Thyroid gland (tissue), 4 donors: ENCODE measurements around the gene MAGI2. TPM values are rescaled to one million over a fixed set of nuclear protein-coding genes. Genes with fewer than 3 reads are reported as not detected.
A peak's percentile ranks its signal among the peaks of the same experiment; 100 is the strongest.
"Not testable (repeated sequence)": the region's sequence is repeated elsewhere in the genome, so short reads cannot be mapped to it uniquely, and the experiment has no call there.

Experiments
- DNase-seq, 2 donors: peaks; one replicate each; pipeline ENCODE4 v3.0.0-alpha.2; 2019
- H3K27ac ChIP-seq, 3 donors: fragments of 200-600 bp; sonication (generic); 1 replicate in 2 of 3; 2 replicates in 1 of 3; pipeline ENCODE4 v1.5.1; 2016 to 2019; ENCODE audit warnings: mild to moderate bottlenecking in 1 of 3, moderate library complexity in 1 of 3
- H3K27me3 ChIP-seq: fragments of 200-600 bp; sonication (generic); one replicate; pipeline ENCODE4 v1.5.1; 2019
- H3K36me3 ChIP-seq, 2 donors: fragments of 200-600 bp; sonication (generic); one replicate each; pipeline ENCODE4 v1.5.1; 2016 to 2019
- H3K4me1 ChIP-seq, 2 donors: fragments of 200-600 bp; sonication (generic); one replicate each; pipeline ENCODE4 v1.5.1; 2017 to 2019
- H3K4me3 ChIP-seq, 3 donors: fragments of 200-600 bp; sonication (generic); replicated peaks in 1 of 3; 1 replicate in 2 of 3; 2 replicates in 1 of 3; pipeline ENCODE4 v1.5.1; 2016; ENCODE audit warnings: mild to moderate bottlenecking in 1 of 3
- H3K9me3 ChIP-seq: fragments of 200-600 bp; sonication (generic); one replicate; pipeline ENCODE4 v1.5.1; 2017
- POLR2A ChIP-seq, 2 donors: fragments of 450-650 bp; IDR thresholded peaks; one replicate each; pipeline ENCODE4 v1.6.1; 2017; ENCODE audit warnings: antibody characterized with exemption in 2 of 2, mild to moderate bottlenecking in 2 of 2, moderate library complexity in 1 of 2
- WGBS, 2 donors: methylation state at CpG; one replicate each; pipeline ENCODE4 v1.1.5; 2017; 5-methylcytosine and 5-hydroxymethylcytosine counted together
- intact Hi-C: fragments of 100-400 bp; cut with DNase I; formaldehyde crosslinking; loops from one replicate; pipeline ENCODE4 v1.15.1; 2023
- total RNA-seq, 4 donors: library from RNA; depleted of rRNA; stranded (reverse); fragments of >200 nt; gene quantifications; one replicate each; pipeline ENCODE4 v1.2.3, GENCODE V29; 2016
- TF ChIP-seq, protein P1 (sequence below), 6 experiments: fragments of 200-600 bp in 3 of 6; fragments of 450-650 bp in 3 of 6; sonication (generic) in 3 of 6; IDR thresholded peaks; one replicate each; pipeline ENCODE4 v1.5.1; 2016 to 2019; ENCODE audit warnings: antibody characterized with exemption in 6 of 6, mild to moderate bottlenecking in 2 of 6, inconsistent platforms in 1 of 6, moderate library complexity in 1 of 6

The MAGI2 gene
- total RNA-seq, 4 donors from 2014 or later = 20.7 to 31.1 (median 26.0) TPM

DNA sequence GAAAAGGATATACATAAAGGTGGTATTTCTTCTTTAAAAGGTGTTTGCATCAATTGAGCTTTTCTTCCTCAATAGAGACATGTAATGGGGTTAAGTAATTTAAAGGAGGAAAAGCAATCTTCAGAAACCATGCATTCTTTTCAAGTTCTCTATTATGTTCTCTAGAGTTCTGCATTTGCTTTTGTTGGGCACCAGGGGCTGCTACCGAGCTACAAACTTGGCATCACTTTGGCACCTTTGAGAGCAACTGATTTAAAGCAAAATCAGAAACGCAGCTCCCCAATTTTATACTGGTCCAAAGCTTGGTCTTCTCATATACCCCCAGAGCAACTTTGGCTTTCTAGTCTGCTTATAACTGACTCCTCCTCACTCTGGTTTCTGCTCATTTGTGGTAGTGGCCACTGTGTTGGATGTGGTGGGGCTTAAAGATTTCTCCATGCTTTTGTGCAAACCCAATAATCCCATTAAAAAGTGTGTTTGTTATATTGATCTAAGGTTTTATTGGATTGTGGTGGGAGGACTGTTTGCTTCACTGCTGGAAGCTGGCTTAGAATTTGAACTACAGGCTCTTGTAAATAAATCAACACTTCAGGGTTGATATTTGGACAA is 942.8 kb downstream of the MAGI2 start:
- intact Hi-C loops = loop anchor here (10.0 kb wide), 1 partner anchor 664 kb away; no protein-coding TSS in a partner anchor
- Histone ChIP-seq H3K27me3 (no peaks in the 10 kb centered on the region), H3K36me3 (no peaks in the 10 kb centered on the region), H3K4me3 (no peak overlapping the region), H3K27ac (no peak overlapping the region), H3K9me3 (no peaks in the 10 kb centered on the region), H3K4me1 (no peaks in the 10 kb centered on the region)
- peak; percentile 38 to 63 for DNase-seq
- no peak for TF ChIP-seq POLR2A (IDR thresholded peaks at IDR 0.05)
- TF ChIP-seq, protein P1, sequence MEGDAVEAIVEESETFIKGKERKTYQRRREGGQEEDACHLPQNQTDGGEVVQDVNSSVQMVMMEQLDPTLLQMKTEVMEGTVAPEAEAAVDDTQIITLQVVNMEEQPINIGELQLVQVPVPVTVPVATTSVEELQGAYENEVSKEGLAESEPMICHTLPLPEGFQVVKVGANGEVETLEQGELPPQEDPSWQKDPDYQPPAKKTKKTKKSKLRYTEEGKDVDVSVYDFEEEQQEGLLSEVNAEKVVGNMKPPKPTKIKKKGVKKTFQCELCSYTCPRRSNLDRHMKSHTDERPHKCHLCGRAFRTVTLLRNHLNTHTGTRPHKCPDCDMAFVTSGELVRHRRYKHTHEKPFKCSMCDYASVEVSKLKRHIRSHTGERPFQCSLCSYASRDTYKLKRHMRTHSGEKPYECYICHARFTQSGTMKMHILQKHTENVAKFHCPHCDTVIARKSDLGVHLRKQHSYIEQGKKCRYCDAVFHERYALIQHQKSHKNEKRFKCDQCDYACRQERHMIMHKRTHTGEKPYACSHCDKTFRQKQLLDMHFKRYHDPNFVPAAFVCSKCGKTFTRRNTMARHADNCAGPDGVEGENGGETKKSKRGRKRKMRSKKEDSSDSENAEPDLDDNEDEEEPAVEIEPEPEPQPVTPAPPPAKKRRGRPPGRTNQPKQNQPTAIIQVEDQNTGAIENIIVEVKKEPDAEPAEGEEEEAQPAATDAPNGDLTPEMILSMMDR (IDR thresholded peaks at IDR 0.05) = peak in 5 of 6 experiments; percentile 24 to 80 (median 65)
- 4 to 6% methylated on average over 2 of the region's 2 CpGs for WGBS, 2 donors

DNA sequence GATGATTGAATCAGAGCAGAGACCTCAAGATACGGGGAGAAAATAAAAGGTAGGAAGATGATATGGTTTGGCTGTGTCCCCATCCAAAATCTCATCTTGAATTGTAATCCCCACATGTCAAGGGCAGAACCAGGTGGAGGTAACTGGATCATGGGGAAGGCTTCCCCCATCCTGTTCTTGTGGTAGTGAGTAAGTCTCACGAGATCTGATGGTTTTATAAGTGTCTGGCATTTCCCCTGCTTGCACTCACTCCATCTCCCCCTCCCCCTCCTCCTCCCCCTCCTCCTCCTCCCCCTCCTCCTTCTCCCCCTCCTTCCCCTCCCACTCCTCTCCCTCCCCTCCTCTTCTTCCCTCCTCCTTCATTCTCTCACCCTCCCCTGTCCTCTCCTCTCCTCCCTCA is 950.2 kb downstream of the MAGI2 start:
- H3K36me3 ChIP-seq, H3K27ac ChIP-seq, H3K4me1 ChIP-seq, H3K9me3 ChIP-seq, intact Hi-C loops, H3K27me3 ChIP-seq, DNase-seq, H3K4me3 ChIP-seq: not testable (repeated sequence)
- 78 to 84% methylated on average over 2 of the region's 2 CpGs for WGBS, 2 donors

DNA sequence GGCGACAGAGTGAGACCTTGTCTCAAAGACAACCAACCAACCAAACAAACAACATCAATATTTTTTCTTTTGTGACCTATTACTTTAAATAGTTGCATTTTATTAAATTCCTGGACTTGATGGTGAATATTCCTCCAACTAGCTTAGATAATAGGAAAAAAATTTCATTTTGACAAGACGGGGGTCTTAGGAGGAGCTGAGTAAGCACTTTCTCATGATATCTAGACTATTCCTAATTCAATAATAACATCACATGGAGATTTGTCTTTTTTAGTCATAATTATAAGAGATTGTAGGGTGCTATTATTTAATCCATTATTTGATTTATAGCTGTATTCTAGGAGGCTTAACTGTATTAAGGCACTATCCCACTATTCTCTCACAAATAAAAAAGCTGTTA is 952.4 kb downstream of the MAGI2 start:
- no peaks in the 10 kb centered on the region for H3K36me3 ChIP-seq
- intact Hi-C loops = no loop called here
- no peak overlapping the region for H3K4me3 ChIP-seq
- TF ChIP-seq, protein P1 (IDR thresholded peaks at IDR 0.05) = no peak
- TF ChIP-seq POLR2A (IDR thresholded peaks at IDR 0.05) = no peak
- H3K9me3 ChIP-seq = no peaks in the 10 kb centered on the region
- no peaks in the 10 kb centered on the region for H3K4me1 ChIP-seq
- 93 to 98% methylated on average over 2 of the region's 2 CpGs for WGBS, 2 donors
- no peaks in the 10 kb centered on the region for H3K27me3 ChIP-seq
- DNase-seq = no peak
- H3K27ac ChIP-seq = no peak overlapping the region

DNA sequence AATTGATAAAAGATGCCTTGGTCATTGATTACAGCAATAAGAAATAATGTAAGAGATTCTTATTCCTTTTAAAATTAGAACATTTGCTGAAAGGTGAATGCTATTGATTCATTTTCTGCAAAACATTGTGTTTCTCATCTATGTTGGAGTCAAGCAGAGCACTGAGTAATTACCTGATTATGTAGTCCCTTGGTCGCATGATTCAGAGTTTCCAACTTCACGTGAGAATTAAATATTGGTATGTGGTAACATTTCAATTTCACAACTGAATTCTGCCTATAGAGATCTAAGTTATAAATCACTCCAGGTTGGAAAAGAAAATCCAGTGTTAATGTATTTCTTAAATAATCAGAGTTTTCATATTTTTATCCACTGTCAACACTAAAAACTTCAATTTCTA is 953.5 kb downstream of the MAGI2 start:
- 94 to 98% methylated on average over 2 of the region's 2 CpGs for WGBS, 2 donors
- Histone ChIP-seq H3K4me1 (no peaks in the 10 kb centered on the region), H3K27ac (no peak overlapping the region), H3K9me3 (no peaks in the 10 kb centered on the region), H3K36me3 (no peaks in the 10 kb centered on the region), H3K27me3 (no peaks in the 10 kb centered on the region), H3K4me3 (no peak overlapping the region)
- intact Hi-C loops = no loop called here
- TF ChIP-seq, protein P1 (IDR thresholded peaks at IDR 0.05) = no peak
- TF ChIP-seq POLR2A (IDR thresholded peaks at IDR 0.05) = no peak
- no peak for DNase-seq

DNA sequence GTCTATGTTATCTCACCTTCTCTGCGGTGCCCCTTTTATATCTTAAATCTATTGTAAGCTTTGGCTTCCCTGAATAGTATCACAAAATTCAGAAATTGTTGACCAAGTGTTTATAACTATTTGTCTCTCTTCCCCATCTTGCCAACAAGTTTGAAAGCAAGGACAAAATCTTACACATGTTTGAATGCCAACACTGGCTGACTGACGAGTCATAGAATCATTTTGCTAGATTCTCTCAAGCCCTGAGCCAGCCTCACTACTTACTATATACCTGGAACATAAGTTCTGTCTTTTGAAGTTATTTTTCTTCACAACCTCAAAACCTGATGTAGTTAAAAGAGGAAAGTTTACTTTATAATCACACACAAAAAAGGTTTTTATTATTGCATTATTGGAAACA is 954.2 kb downstream of the MAGI2 start:
- intact Hi-C loops = no loop called here

More for the DNA sequence above, 954.2 kb downstream of the MAGI2 start:
- no peaks in the 10 kb centered on the region for H3K27me3 ChIP-seq
- no peak overlapping the region for H3K4me3 ChIP-seq
- no peaks in the 10 kb centered on the region for H3K9me3 ChIP-seq
- DNase-seq = no peak
- no peaks in the 10 kb centered on the region for H3K4me1 ChIP-seq
- no peak overlapping the region for H3K27ac ChIP-seq
- 89 to 91% methylated on average over 2 of the region's 2 CpGs for WGBS, 2 donors
- H3K36me3 ChIP-seq = no peaks in the 10 kb centered on the region
- TF ChIP-seq, protein P1 (IDR thresholded peaks at IDR 0.05) = no peak
- no peak for TF ChIP-seq POLR2A (IDR thresholded peaks at IDR 0.05)
